ENCODE data around the gene PMF1.

Gene PMF1

DNA sequence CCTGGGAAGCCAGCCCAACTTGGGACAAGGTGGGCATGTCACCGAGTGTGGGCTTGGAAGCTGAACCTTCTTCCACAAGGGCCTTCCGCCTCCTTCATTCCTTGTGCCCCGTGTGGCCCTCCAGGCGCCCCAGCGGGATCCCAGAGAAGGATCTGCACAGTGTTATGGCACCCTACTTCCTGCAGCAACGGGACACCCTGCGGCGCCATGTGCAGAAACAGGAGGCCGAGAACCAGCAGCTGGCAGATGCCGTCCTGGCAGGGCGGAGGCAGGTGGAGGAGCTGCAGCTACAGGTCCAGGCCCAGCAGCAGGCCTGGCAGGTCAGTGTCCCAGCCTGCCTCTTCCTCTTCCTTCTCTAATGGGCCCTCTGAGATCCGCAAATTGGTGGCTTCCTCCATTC lies 23.4 kb downstream of the PMF1 start:
- no peak for DNase-seq (ENCODE audit: low read depth)
- H3K4me3 ChIP-seq (ENCODE audit: low read depth, low read length): no peak overlapping the region
- TF ChIP-seq, protein P1, sequence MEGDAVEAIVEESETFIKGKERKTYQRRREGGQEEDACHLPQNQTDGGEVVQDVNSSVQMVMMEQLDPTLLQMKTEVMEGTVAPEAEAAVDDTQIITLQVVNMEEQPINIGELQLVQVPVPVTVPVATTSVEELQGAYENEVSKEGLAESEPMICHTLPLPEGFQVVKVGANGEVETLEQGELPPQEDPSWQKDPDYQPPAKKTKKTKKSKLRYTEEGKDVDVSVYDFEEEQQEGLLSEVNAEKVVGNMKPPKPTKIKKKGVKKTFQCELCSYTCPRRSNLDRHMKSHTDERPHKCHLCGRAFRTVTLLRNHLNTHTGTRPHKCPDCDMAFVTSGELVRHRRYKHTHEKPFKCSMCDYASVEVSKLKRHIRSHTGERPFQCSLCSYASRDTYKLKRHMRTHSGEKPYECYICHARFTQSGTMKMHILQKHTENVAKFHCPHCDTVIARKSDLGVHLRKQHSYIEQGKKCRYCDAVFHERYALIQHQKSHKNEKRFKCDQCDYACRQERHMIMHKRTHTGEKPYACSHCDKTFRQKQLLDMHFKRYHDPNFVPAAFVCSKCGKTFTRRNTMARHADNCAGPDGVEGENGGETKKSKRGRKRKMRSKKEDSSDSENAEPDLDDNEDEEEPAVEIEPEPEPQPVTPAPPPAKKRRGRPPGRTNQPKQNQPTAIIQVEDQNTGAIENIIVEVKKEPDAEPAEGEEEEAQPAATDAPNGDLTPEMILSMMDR (IDR thresholded peaks at IDR 0.05; ENCODE audit: control insufficient read depth, extremely low read depth, insufficient read depth): no peak

DNA sequence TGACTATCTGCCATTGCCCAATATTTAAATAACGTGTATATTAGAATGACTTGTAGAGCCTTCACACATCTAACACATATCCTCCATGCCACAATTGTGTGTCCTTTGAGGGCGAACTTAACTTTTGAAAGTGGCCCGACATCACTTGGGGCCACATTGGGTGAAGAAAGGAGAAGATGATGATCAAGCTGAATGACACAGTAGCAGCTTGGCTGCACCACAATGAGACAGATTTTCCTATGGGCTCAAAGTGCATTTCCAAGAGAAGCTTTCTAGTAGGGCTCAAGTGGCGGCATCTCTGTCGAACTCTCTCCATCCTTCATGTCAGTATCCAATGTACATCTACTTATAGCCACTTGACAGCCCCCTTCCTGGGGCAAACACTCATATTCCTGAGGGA lies 25.4 kb downstream of the PMF1 start:
- no peak for DNase-seq (ENCODE audit: low read depth)
- H3K4me3 ChIP-seq (ENCODE audit: low read depth, low read length): no peak overlapping the region
- TF ChIP-seq, protein P1 (IDR thresholded peaks at IDR 0.05; ENCODE audit: control insufficient read depth, extremely low read depth, insufficient read depth): no peak

DNA sequence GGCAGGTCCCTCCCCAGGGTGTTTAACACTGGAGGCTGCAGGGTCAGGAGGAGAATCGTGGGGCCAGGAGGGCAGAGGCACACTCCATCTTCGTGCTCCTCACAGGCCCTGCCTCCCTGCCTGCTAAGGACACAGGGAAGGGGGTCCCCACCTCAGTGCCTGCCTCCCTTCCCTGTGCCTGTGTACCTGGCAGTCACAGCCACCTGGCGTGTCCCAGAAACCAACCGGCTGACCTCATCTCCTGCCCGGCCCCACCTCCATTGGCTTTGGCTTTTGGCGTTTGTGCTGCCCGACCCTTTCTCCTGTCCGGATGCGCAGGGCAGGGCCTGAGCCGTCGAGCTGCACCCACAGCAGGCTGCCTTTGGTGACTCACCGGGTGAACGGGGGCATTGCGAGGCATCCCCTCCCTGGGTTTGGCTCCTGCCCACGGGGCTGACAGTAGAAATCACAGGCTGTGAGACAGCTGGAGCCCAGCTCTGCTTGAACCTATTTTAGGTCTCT lies 28.6 kb downstream of the PMF1 start:
- TF ChIP-seq, protein P1 (IDR thresholded peaks at IDR 0.05; ENCODE audit: control insufficient read depth, extremely low read depth, insufficient read depth): no peak
- DNase-seq (ENCODE audit: low read depth): no peak
- H3K4me3 ChIP-seq (ENCODE audit: low read depth, low read length): no peak overlapping the region

DNA sequence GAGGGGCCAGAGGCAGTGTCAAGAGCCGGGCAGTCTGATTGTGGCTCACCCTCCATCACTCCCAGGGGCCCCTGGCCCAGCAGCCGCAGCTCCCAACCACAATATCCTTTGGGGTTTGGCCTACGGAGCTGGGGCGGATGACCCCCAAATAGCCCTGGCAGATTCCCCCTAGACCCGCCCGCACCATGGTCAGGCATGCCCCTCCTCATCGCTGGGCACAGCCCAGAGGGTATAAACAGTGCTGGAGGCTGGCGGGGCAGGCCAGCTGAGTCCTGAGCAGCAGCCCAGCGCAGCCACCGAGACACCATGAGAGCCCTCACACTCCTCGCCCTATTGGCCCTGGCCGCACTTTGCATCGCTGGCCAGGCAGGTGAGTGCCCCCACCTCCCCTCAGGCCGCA lies 29.1 kb downstream of the PMF1 start, which contains the start of gene BGLAP:
BGLAP (plus strand) TSS at position 259 of the 400 bp plus-strand sequence; CDS start at position 307, 48 bp downstream.
- TF ChIP-seq, protein P1 (IDR thresholded peaks at IDR 0.05; ENCODE audit: control insufficient read depth, extremely low read depth, insufficient read depth): no peak
- DNase-seq (ENCODE audit: low read depth): no peak
- H3K4me3 ChIP-seq (ENCODE audit: low read depth, low read length): no peak within 1 kb of the TSS

DNA sequence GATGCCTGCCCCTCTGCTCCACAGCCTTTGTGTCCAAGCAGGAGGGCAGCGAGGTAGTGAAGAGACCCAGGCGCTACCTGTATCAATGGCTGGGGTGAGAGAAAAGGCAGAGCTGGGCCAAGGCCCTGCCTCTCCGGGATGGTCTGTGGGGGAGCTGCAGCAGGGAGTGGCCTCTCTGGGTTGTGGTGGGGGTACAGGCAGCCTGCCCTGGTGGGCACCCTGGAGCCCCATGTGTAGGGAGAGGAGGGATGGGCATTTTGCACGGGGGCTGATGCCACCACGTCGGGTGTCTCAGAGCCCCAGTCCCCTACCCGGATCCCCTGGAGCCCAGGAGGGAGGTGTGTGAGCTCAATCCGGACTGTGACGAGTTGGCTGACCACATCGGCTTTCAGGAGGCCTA lies 29.9 kb downstream of the PMF1 start:
- DNase-seq (ENCODE audit: low read depth): no peak
- no peak overlapping the region for H3K4me3 ChIP-seq (ENCODE audit: low read depth, low read length)
- TF ChIP-seq, protein P1 (IDR thresholded peaks at IDR 0.05; ENCODE audit: control insufficient read depth, extremely low read depth, insufficient read depth): no peak

DNA sequence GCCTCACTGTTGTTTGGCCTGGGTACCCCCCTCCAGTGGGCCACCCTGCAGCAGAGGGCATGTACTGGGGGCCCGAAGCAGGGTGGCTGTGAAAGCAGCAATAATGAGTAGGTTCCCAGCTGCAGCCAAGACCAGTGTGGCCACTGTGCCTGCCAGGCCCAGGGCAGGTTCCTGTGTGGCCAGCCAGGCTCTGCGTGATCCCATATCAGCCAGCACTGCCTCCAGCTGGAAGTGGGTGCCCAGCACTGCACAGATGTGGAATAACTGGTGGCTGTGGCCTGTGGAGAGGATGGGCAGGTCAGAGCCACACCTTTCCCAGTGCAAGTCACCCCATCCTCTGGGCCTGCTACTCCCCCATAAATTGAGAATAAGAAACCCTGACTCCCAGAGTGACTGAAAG lies 31.3 kb downstream of the PMF1 start:
- no peak overlapping the region for H3K4me3 ChIP-seq (ENCODE audit: low read depth, low read length)
- TF ChIP-seq, protein P1 (IDR thresholded peaks at IDR 0.05; ENCODE audit: control insufficient read depth, extremely low read depth, insufficient read depth): no peak
- DNase-seq (ENCODE audit: low read depth): no peak

DNA sequence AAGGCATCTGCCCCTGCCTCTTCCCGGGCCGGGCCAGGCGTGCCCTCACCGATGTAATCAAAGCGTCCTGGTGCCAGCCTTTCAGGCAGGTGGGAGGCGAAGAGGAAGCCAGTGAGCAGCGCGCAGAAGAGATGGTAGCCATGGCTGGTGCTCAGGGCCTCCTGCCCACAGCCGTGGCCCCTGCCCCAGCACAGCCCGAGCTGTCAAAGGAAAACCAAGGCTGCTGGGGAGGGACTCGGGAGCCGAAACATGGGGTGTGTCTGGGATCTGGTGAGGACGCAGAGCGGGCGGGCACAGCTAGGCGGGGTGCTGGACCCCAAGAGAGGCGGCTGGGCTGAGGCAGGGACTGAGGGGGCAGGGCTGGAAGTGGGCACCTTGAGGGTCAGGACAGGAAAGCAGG lies 31.9 kb downstream of the PMF1 start:
- H3K4me3 ChIP-seq (ENCODE audit: low read depth, low read length): no peak overlapping the region
- no peak for DNase-seq (ENCODE audit: low read depth)
- TF ChIP-seq, protein P1 (IDR thresholded peaks at IDR 0.05; ENCODE audit: control insufficient read depth, extremely low read depth, insufficient read depth): no peak
